ENCODE data around the gene BCS1L. TPM values are rescaled to one million over a fixed set of nuclear protein-coding genes. Genes with fewer than 3 reads are reported as not detected.

The BCS1L gene
- total and polyA plus RNA-seq, 9 of the 15 experiments (the other 6 are each of a cell fraction or from before 2014, with no cell fraction given) = 37.6 to 103 (median 56.7) TPM

- no peak for DNase-seq (ENCODE audit: extremely low read depth in 1 of 4, low spot score in 3 of 4)
- Histone ChIP-seq H3K27me3 (ENCODE audit: control insufficient read depth in 2 of 2, insufficient read depth in 2 of 2, low read length in 2 of 2) (no peaks in the 10 kb centered on the region), H4K20me1 (replicated peaks; ENCODE audit: control insufficient read depth, insufficient read depth, low read length) (no peaks in the 10 kb centered on the region), H3K4me2 (ENCODE audit: insufficient read depth, low read length) (no peak overlapping the region), H3K9me1 (ENCODE audit: control insufficient read depth, insufficient read depth, low read length) (no peaks in the 10 kb centered on the region), H2AFZ (ENCODE audit: low read depth, low read length) (no peak overlapping the region; the same call in 1 of the 2 replicates), H3K79me2 (ENCODE audit: control insufficient read depth, insufficient read depth, low read length) (no peaks in the 10 kb centered on the region), H3K27ac (ENCODE audit: extremely low read depth, low read depth, low read length) (no peak overlapping the region), H3K4me3 (no peak overlapping the region), H3K9me3 (replicated peaks; ENCODE audit: control insufficient read depth, insufficient read depth, low read depth, low read length) (no peaks in the 10 kb centered on the region), H3K4me1 (replicated peaks in 1 of 2; ENCODE audit: control insufficient read depth in 2 of 2, insufficient read depth in 2 of 2, low read length in 2 of 2) (peaks cover 6 to 12% of the 10 kb centered on the region in 2 experiments; a peak in 3 of 5 replicates), H3K36me3 (ENCODE audit: control insufficient read depth, insufficient read depth, low read length) (no peaks in the 10 kb centered on the region), H3K9ac (ENCODE audit: insufficient read depth in 1 of 2, low read depth in 2 of 2, low read length in 2 of 2) (no peak overlapping the region)
- BruUV-seq (replicated peaks) = no TSS peak
- ChIA-PET POLR2A (interaction anchor here (0.6 kb wide), 1 partner anchor 22 kb away, joined by 3 read pairs; no protein-coding TSS in a partner anchor), CTCF (ENCODE audit: low intra/inter-chr PET ratio) (no interaction called here)
- ATAC-seq = no peak
- FAIRE-seq = no peak
- in situ Hi-C loops (cut with MboI) = no loop called here
- intact Hi-C loops (cut with micrococcal nuclease) = no loop called here
- WGBS (ENCODE audit: insufficient coverage, low coverage, missing lambda C conversion rate) = 39% methylated on average over 3 of the region's 3 CpGs
- TF ChIP-seq ZBTB33 (CRISPR knock-in tag; IDR thresholded peaks at IDR 0.05) (no peak), ZNF584 (CRISPR knock-in tag; IDR thresholded peaks at IDR 0.05; ENCODE audit: low read depth) (no peak), KLF6 (CRISPR knock-in tag; IDR thresholded peaks at IDR 0.05; ENCODE audit: borderline replicate concordance) (no peak), HNRNPH1 (optimal IDR thresholded peaks at IDR 0.05; ENCODE audit: low read depth, low read length) (no peak), ZFP91 (CRISPR knock-in tag; IDR thresholded peaks at IDR 0.05) (no peak), SIX5 (IDR thresholded peaks at IDR 0.05; ENCODE audit: borderline replicate concordance in 1 of 2, insufficient read depth in 1 of 2, low read depth in 1 of 2, low read length in 2 of 2) (no peak), FOXM1 (IDR thresholded peaks at IDR 0.05; ENCODE audit: low read depth) (no peak), FOXM1 (CRISPR knock-in tag; IDR thresholded peaks at IDR 0.05; ENCODE audit: low read depth) (no peak), ZNF174 (CRISPR knock-in tag; IDR thresholded peaks at IDR 0.05) (no peak), BCLAF1 (IDR thresholded peaks at IDR 0.05; ENCODE audit: borderline replicate concordance in 1 of 2, control insufficient read depth in 1 of 2, low read depth in 2 of 2, low read length in 1 of 2) (no peak), PTRF (tag; IDR thresholded peaks at IDR 0.05) (no peak), CSDE1 (IDR thresholded peaks at IDR 0.05) (no peak), NCOA6 (IDR thresholded peaks at IDR 0.05) (no peak), MTA3 (IDR thresholded peaks at IDR 0.05; ENCODE audit: borderline replicate concordance) (no peak)
- TF ChIP-seq, protein P1, sequence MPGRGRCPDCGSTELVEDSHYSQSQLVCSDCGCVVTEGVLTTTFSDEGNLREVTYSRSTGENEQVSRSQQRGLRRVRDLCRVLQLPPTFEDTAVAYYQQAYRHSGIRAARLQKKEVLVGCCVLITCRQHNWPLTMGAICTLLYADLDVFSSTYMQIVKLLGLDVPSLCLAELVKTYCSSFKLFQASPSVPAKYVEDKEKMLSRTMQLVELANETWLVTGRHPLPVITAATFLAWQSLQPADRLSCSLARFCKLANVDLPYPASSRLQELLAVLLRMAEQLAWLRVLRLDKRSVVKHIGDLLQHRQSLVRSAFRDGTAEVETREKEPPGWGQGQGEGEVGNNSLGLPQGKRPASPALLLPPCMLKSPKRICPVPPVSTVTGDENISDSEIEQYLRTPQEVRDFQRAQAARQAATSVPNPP (IDR thresholded peaks at IDR 0.05; ENCODE audit: borderline replicate concordance, insufficient read depth, insufficient read length) = no peak
These were observed 20.6 kb downstream of the BCS1L start for GRCh38 chr2:218680061-218680460.

Data from K562 (cell line).